T-helper 1 cell treated with Interleukin-12 subunit alpha and Interleukin-12 subunit beta and Interleukin-4 antibody, amounts not matched to agents 30 μg/mL and 1 μg/mL, for 36 hours (primary cell): ENCODE results near the gene MRPL20.
"Not testable (repeated sequence)": the region's sequence is repeated elsewhere in the genome, so short reads cannot be mapped to it uniquely, and the experiment has no call there.

Experiments used
- H3K27ac Mint-ChIP-seq: one replicate; pipeline ENCODE4 v1.8.0; 2021; ENCODE audit warnings: mild to moderate bottlenecking, mixed read lengths
- H3K27me3 Mint-ChIP-seq: one replicate; pipeline ENCODE4 v1.8.0; 2021; ENCODE audit warnings: low read depth, mixed read lengths
- H3K36me3 Mint-ChIP-seq: one replicate; pipeline ENCODE4 v1.8.0; 2021; ENCODE audit warnings: low read depth, mixed read lengths
- H3K4me1 Mint-ChIP-seq: one replicate; pipeline ENCODE4 v1.8.0; 2021; ENCODE audit warnings: low read depth, mixed read lengths
- H3K4me3 Mint-ChIP-seq: one replicate; pipeline ENCODE4 v1.8.0; 2021; ENCODE audit warnings: mild to moderate bottlenecking, moderate library complexity, mixed read lengths
- H3K9me3 Mint-ChIP-seq: one replicate; pipeline ENCODE4 v1.8.0; 2021; ENCODE audit warnings: mixed read lengths

The MRPL20 gene

GRCh38 chr1:1432274-1432950 is 25.3 kb upstream of the MRPL20 start:
- Mint-ChIP-seq H3K36me3 (no peaks in the 10 kb centered on the region), H3K4me1 (peaks cover 4% of the 10 kb centered on the region), H3K4me3 (no peak overlapping the region), H3K27me3 (peaks cover 16% of the 10 kb centered on the region), H3K9me3 (no peaks in the 10 kb centered on the region), H3K27ac (no peak overlapping the region)

DNA sequence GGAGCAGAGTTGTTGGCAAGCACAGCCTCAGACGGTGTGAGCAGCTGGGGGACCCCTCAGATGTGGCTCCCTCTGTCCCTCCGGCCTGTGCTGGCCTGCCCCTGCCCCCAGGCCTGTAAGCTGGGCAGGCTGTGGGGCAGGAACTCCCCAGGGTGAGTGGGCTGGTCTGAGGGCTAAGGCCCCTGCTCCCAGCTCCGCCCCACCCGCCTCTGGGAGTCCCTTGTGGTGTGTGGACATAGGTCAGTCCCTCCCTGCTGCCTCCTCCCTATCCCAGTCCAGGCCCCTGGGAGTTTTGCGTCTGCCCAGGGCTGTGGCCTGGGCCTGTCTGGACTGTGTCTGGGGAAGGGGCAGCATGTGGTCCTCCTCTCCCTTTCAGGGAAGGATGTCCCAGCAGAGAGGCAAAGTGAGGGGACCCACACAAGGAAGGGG is 24.8 kb upstream of the MRPL20 start:
- Mint-ChIP-seq H3K9me3 (no peaks in the 10 kb centered on the region), H3K27me3 (peaks cover 16% of the 10 kb centered on the region), H3K4me1 (peaks cover 4% of the 10 kb centered on the region), H3K27ac (no peak overlapping the region), H3K4me3 (no peak overlapping the region), H3K36me3 (no peaks in the 10 kb centered on the region)

DNA sequence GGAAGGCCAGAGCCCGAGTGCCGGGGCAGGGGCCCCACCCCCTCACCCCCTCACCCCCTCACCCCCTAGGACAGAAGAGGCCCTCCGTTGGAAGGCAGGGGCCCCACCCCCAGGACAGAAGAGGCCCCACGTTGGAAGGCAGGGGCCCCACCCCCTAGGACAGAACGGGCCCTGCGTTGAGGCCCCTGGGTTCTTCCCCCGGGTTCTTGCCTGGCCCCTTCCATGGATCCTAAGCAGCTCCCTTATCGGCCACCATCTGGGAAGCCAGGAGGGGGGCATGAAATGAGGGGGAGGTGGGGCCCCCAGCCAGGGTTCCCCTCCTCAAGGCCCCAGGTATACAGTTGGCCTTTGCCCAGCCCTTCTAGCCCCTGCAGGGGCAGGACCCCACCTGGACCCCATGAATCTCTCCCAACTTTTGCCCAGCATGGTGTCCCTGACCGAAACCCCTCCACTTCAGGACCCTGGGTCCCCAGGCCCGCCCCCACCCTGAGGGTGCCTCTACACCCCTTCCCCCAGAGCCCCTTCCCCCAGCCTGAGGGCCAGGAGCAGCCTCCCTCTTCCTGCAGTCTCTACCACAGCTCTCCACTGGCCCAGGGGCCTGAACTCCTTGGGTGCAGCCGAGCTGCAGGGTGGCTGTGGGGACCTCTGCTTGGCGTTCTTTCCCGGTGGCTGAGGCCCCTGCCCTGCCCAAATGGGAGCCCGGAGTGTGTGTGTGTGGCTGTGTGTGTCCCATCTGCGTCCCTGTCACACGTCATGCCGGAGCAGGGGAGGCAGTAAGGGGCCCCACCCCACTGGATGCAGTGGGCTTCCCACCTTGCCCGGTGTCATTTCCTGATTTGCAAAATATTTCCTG is 24.1 kb upstream of the MRPL20 start:
- H3K36me3 Mint-ChIP-seq: no peaks in the 10 kb centered on the region
- H3K27ac Mint-ChIP-seq: no peak overlapping the region
- H3K4me3 Mint-ChIP-seq: no peak overlapping the region
- peaks cover 16% of the 10 kb centered on the region for H3K27me3 Mint-ChIP-seq
- H3K4me1 Mint-ChIP-seq: peaks cover 4% of the 10 kb centered on the region
- no peaks in the 10 kb centered on the region for H3K9me3 Mint-ChIP-seq

DNA sequence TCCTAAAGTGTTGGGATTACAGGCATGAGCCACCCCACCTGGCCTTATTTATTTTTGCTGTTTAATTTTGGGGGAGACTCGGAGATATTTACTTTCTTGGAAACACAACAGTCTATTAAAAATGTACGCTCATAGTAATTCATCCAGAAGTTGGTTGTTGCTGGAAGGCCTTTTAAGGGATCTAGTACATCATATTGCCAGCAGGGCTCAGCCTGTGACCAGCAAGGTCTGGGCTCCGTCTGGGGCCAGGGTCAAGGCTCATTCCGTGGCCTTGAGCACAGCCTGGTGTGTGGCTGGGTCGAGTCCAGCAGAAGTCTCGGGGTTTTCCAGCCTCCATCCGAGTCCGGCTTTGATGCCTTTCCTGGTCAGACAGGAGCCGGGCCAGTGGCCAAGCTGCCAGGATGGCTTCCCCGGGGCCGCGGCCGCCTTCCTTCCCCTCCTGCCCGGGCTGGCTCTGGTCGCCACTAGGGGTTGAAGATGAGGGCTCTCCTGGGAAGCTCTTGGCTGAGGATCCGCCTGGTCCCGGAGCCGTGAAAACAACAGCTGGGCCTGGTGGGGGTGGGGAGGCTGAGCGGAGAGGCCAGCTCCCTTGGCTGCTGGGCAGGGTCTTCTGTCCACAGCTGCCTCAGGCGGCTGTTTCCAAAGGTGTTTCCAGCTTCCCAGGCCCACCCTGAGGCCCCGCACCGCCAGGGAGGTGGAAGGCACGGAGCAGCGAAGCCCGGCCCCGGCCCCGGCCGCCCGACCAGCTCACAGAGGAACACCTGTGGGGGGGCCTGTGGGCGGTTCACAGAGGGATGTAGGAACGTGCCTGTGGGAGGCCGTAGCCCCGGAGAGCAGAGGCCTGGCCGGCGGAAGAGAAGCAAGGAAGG is 23.3 kb upstream of the MRPL20 start:
- Mint-ChIP-seq H3K36me3 (no peaks in the 10 kb centered on the region), H3K9me3 (no peaks in the 10 kb centered on the region), H3K27ac (no peak overlapping the region), H3K4me1 (peaks cover 4% of the 10 kb centered on the region), H3K27me3 (peaks cover 16% of the 10 kb centered on the region), H3K4me3 (no peak overlapping the region)

- no peaks in the 10 kb centered on the region for H3K9me3 Mint-ChIP-seq
- H3K27me3 Mint-ChIP-seq: peaks cover 16% of the 10 kb centered on the region
- no peaks in the 10 kb centered on the region for H3K36me3 Mint-ChIP-seq
- H3K4me3 Mint-ChIP-seq: no peak overlapping the region
- no peak overlapping the region for H3K27ac Mint-ChIP-seq
- peaks cover 2% of the 10 kb centered on the region for H3K4me1 Mint-ChIP-seq
Measured at GRCh38 chr1:1429671-1430073, 22.6 kb upstream of the MRPL20 start.

- not testable (repeated sequence) for H3K9me3 Mint-ChIP-seq, H3K4me3 Mint-ChIP-seq, H3K27ac Mint-ChIP-seq, H3K4me1 Mint-ChIP-seq, H3K36me3 Mint-ChIP-seq
- peaks cover 22% of the 10 kb centered on the region for H3K27me3 Mint-ChIP-seq
Measured at GRCh38 chr1:1428967-1429366, 21.9 kb upstream of the MRPL20 start.

DNA sequence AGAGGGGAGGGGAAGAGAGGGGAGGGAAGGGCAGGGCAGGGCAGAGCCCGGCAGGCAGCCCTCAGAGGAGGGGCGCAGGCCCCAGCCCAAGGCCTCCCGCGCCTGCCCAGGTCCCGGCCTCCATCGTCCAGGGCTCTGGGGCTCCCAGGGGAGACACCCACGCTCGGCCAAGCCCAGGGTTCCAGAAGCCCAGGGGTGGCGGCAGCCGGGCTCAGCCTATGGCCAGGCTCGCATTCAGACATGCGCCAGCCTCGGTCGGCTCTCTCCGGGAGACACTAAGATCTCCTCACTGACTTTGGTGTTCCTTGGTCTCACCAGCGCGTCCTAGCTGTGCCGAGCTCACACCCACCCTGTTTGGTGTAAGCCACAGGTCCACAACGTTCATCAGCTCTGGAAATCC is 21.1 kb upstream of the MRPL20 start:
- peaks cover 2% of the 10 kb centered on the region for H3K4me1 Mint-ChIP-seq
- peak overlapping the region; percentile 7 for H3K4me3 Mint-ChIP-seq
- peak overlapping the region; percentile 0 for H3K27ac Mint-ChIP-seq
- H3K36me3 Mint-ChIP-seq: no peaks in the 10 kb centered on the region
- no peaks in the 10 kb centered on the region for H3K9me3 Mint-ChIP-seq
- H3K27me3 Mint-ChIP-seq: peaks cover 22% of the 10 kb centered on the region

GRCh38 chr1:1427820-1428148 is 20.7 kb upstream of the MRPL20 start:
- Mint-ChIP-seq H3K27me3 (peaks cover 25% of the 10 kb centered on the region), H3K27ac (no peak overlapping the region)

DNA sequence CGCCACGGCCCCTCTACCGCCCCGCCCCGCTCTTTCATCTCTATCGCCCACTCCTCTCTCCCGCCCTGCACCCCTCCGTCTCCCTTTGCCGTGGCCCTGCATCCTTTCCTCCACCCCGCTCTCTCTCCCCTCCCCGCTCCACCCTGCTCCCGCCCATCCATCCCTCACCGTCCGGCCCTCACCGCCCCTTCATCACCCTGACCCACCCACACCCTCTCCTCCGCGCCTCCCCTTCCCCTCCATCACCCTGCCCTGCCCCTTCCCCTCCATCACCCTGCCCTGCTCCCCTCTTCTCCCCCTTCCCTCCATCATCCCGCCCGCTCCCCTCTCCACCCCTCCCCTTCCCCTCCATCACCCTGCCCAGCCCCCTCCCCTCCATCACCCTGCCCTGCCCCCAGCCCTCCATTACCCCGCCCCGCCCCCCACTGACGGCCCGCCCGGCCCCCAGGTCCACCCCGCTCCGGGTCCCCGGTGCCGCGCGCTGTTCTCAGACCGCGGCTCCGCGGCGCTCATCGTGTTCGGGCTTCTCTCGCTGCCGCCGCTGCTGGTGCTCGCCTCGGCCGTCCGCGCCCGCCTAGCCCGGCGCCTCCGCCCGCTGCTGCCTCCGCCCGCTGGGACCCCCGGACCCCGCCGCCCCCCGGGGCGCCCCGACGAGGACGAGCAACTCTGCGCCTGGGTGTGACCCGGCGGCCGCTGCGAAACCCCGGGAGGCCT is 20.2 kb upstream of the MRPL20 start:
- H3K27me3 Mint-ChIP-seq: peaks cover 30% of the 10 kb centered on the region
- no peak overlapping the region for H3K4me3 Mint-ChIP-seq
- peaks cover 2% of the 10 kb centered on the region for H3K4me1 Mint-ChIP-seq
- H3K36me3 Mint-ChIP-seq: no peaks in the 10 kb centered on the region
- no peaks in the 10 kb centered on the region for H3K9me3 Mint-ChIP-seq
- H3K27ac Mint-ChIP-seq: no peak overlapping the region

More at GRCh38 chr1:1427820-1428148, 20.7 kb upstream of the MRPL20 start:
- H3K4me1 Mint-ChIP-seq: peaks cover 2% of the 10 kb centered on the region
- no peak overlapping the region for H3K4me3 Mint-ChIP-seq
- no peaks in the 10 kb centered on the region for H3K9me3 Mint-ChIP-seq
- H3K36me3 Mint-ChIP-seq: no peaks in the 10 kb centered on the region

- Mint-ChIP-seq H3K9me3 (no peaks in the 10 kb centered on the region), H3K27ac (no peak overlapping the region), H3K4me1 (peaks cover 2% of the 10 kb centered on the region), H3K27me3 (peaks cover 32% of the 10 kb centered on the region), H3K4me3 (peak overlapping the region; percentile 46), H3K36me3 (no peaks in the 10 kb centered on the region)
Measured at GRCh38 chr1:1426496-1427105, 19.5 kb upstream of the MRPL20 start.

DNA sequence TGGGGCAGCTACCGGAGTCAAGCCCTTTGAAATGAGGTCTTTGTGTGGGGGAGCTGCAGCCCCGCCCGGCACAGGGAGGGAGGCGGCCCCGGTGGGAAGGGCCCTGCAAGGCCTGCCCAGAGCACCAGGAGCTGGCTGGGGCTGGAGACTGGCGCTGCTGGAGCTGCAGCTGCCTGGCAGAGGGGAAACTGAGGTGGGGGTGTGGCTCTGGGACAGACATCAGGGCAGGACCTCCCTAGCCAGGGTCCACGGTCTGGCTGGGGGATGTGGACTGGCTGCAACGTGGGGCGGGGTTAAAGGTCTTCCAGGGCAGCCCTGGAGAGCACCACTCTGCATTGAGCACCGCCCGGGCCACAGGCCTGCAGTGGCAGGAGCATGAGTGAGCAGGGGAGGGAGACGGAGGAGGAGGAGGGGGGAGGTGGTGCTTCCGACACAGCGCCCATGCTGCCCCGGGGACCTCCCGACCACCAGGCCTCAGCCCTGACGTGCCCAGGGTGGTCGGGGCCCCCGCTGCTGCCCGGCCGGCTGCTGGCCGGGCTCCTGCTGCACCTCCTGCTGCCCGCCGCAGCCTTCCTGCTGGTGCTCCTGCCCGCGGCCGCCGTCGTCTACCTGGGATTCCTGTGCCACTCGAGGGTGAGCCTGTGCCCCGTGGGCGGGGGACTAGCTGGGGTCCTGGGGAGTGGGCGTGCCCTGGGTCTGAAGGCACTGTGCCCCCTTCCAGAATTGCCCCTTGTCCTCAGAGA is 18.8 kb upstream of the MRPL20 start:
- peak overlapping the region; percentile 46 for H3K4me3 Mint-ChIP-seq
- H3K9me3 Mint-ChIP-seq: no peaks in the 10 kb centered on the region
- H3K4me1 Mint-ChIP-seq: peaks cover 2% of the 10 kb centered on the region
- no peaks in the 10 kb centered on the region for H3K36me3 Mint-ChIP-seq
- peaks cover 32% of the 10 kb centered on the region for H3K27me3 Mint-ChIP-seq
- H3K27ac Mint-ChIP-seq: no peak overlapping the region

DNA sequence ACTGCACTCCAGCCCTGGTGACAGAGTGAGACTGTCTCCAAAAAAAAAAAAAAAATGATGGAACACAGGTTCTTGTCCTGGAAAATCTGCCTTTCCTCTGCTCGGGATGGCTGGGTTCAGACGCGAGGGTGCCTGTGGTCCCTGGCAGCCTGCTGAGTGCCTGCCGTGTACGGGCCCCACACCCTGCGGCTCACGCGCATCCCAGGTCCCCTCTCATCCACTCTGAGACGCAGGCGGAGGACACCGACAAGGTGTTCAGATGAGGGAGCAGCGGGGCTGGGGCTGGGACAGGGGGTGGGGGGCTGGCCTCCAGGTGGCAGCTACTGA is 18.3 kb upstream of the MRPL20 start:
- Mint-ChIP-seq H3K9me3 (no peaks in the 10 kb centered on the region), H3K4me3 (no peak overlapping the region), H3K36me3 (no peaks in the 10 kb centered on the region), H3K27me3 (peaks cover 32% of the 10 kb centered on the region), H3K27ac (no peak overlapping the region), H3K4me1 (peaks cover 2% of the 10 kb centered on the region)

DNA sequence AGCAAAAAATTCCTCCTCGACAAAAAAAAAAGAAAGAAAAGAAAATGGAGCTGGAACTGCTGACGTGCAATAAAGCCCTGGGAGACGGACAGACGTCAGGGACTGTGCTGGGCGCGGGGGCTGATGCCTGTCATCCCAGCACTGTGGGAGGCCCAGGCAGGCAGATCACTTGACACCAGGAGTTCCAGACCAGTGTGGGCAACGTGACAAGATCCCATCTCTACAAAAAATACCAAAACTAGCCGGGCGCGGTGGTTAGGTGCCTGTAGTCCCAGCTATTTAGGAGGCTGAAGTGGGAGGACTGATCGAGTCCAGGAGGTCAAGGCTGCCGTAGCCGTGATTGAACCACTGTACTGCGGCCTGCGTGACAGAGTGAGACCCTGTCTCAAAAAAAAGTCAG is 17.6 kb upstream of the MRPL20 start:
- no peaks in the 10 kb centered on the region for H3K9me3 Mint-ChIP-seq
- no peak overlapping the region for H3K4me3 Mint-ChIP-seq
- no peaks in the 10 kb centered on the region for H3K36me3 Mint-ChIP-seq
- H3K27me3 Mint-ChIP-seq: peaks cover 29% of the 10 kb centered on the region
- peaks cover 2% of the 10 kb centered on the region for H3K4me1 Mint-ChIP-seq
- H3K27ac Mint-ChIP-seq: no peak overlapping the region
